Progenitor cell of endocrine pancreas (in vitro differentiated cells): ENCODE results near the gene OSBPL3. TPM values are rescaled to one million over a fixed set of nuclear protein-coding genes. Genes with fewer than 3 reads are reported as not detected.
A peak's percentile ranks its signal among the peaks of the same experiment; 100 is the strongest.

Experiments used
- DNase-seq: peaks from one replicate; pipeline ENCODE4 v3.0.0; 2021; ENCODE audit warnings: low spot score; ENCODE audit not compliant: unreplicated experiment
- H3K27ac Mint-ChIP-seq: 2 replicates; pipeline ENCODE4 v1.8.0; 2021; ENCODE audit warnings: mild to moderate bottlenecking, moderate library complexity, mixed read lengths
- H3K27me3 Mint-ChIP-seq: 2 replicates; pipeline ENCODE4 v1.8.0; 2021; ENCODE audit warnings: mixed read lengths
- H3K36me3 Mint-ChIP-seq: 2 replicates; pipeline ENCODE4 v1.8.0; 2022; ENCODE audit warnings: mixed read lengths; ENCODE audit not compliant: insufficient read depth
- H3K4me1 Mint-ChIP-seq: 2 replicates; pipeline ENCODE4 v1.8.0; 2021; ENCODE audit warnings: low read depth, mixed read lengths
- H3K4me3 Mint-ChIP-seq: 2 replicates; pipeline ENCODE4 v1.8.0; 2021; ENCODE audit warnings: low read depth, mild to moderate bottlenecking, moderate library complexity, mixed read lengths
- H3K9me3 Mint-ChIP-seq: 2 replicates; pipeline ENCODE4 v1.8.0; 2021; ENCODE audit warnings: low read depth, mixed read lengths
- total RNA-seq: library from RNA; stranded (reverse); gene quantifications from 2 replicates; pipeline ENCODE4 v1.2.1, GENCODE V29; 2021
- TF ChIP-seq, protein P1 (sequence below): fragments of 200-600 bp; sonication (generic); IDR thresholded peaks from one replicate; pipeline ENCODE4 v1.5.0; 2021; ENCODE audit warnings: antibody characterized with exemption, mild to moderate bottlenecking; ENCODE audit not compliant: unreplicated experiment

OSBPL3 gene
- total RNA-seq, 1 donor from 2014 or later, result 11.6 TPM

DNA sequence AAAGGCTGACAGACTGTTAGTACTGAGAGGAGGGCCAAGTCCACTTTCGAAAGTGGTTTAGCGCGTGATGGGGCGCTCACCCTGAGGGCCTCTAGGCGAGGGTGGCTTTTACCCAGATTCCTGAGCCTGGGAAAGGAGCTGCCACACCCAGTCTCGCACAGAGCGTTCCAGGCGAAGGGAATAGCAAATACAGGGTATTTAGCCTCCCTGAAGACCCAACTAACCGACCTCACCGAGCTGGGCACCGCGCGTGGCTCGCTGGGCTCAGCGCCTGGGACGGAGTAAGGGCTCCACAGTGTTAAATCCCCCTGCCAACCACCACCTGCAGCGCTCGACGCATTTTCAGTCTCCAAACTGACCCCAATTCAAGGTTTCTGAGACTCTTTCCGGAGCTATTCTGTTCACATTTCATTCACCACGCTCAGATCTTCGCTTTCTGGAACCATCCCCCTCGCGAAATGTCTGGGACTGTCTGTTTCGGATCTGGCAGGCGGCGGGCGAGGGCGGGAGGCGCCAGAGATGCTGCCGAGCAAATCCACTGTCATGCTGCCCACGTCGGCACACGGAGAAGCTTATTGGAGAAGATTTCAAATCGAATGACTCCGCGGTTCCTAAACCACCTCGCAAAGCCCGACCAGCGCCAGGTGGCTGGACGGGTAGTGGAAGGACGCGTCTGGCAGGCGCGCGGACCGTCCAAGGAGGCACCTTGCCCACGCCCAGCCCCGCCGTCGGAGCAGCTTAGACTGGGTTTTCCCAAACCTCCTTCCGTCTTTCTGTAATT, 1.4 kb upstream of the OSBPL3 start:
- Mint-ChIP-seq H3K4me1 (peaks cover 19% of the 10 kb centered on the region), H3K36me3 (no peaks in the 10 kb centered on the region), H3K4me3 (peak overlapping the region; percentile 93), H3K27me3 (peaks cover 40% of the 10 kb centered on the region), H3K27ac (peak overlapping the region; percentile 44), H3K9me3 (peaks cover 3% of the 10 kb centered on the region)
- TF ChIP-seq, protein P1, sequence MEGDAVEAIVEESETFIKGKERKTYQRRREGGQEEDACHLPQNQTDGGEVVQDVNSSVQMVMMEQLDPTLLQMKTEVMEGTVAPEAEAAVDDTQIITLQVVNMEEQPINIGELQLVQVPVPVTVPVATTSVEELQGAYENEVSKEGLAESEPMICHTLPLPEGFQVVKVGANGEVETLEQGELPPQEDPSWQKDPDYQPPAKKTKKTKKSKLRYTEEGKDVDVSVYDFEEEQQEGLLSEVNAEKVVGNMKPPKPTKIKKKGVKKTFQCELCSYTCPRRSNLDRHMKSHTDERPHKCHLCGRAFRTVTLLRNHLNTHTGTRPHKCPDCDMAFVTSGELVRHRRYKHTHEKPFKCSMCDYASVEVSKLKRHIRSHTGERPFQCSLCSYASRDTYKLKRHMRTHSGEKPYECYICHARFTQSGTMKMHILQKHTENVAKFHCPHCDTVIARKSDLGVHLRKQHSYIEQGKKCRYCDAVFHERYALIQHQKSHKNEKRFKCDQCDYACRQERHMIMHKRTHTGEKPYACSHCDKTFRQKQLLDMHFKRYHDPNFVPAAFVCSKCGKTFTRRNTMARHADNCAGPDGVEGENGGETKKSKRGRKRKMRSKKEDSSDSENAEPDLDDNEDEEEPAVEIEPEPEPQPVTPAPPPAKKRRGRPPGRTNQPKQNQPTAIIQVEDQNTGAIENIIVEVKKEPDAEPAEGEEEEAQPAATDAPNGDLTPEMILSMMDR, result no peak
- DNase-seq, result no peak

DNA sequence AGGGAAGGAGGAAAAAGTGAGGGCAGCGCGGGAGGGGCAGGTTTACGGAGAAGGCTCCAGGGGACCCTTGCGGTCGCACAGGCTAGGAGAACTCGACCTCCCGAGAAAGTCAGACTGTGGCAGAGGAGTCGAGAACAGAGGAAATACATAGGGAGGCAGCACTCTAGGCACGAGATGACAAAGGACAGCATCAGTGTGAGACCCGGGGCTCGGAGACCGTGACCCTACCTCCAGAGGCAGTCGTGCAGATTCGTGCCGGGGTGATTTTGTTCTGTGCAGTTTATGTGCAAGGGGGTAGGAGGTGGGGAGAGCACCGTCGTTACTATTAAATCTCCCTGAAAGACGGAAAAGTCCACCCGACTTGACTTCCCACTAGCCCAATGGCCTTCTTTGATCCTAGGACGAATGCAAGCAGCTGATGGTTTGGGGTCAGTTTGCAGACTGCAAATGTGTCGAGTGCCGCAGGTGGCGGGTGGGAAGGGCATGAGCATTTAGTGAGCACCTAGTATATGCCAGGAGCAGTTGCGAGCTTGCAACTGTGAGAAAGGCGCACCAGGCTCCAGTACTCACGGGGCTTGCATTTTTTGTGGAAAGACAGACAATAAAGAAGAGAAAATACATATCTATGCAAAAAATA, 674 bp upstream of the OSBPL3 start:
- DNase-seq, result no peak
- TF ChIP-seq, protein P1, result peak; percentile 7
- Mint-ChIP-seq H3K4me3 (peak overlapping the region; percentile 93), H3K27me3 (peaks cover 40% of the 10 kb centered on the region), H3K36me3 (no peaks in the 10 kb centered on the region), H3K9me3 (peaks cover 3% of the 10 kb centered on the region), H3K27ac (peak overlapping the region; percentile 97), H3K4me1 (peaks cover 19% of the 10 kb centered on the region)

DNA sequence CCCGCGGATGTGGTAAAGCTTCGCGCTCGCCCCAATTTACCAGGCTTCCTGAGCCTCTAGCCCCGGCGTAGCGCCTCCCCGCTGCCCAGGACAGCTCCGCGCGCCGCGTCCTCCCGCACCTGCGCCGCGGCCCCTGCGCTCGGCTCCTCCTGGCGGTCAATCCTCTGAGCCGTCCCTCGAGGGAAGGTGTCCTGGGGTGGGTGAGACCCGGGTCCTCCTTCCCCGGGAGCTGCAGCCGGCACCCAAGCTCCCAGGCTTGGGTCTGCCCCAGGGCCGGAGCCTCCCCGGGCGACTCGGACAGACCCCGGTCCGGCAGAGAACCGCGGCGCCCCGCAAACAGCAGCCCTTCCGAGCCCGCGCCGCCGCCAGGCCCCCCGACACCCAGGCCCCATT, 512 bp downstream of the OSBPL3 start:
- Mint-ChIP-seq H3K36me3 (no peaks in the 10 kb centered on the region), H3K27ac (no peak overlapping the region), H3K4me3 (peak overlapping the region; percentile 93), H3K27me3 (peaks cover 43% of the 10 kb centered on the region), H3K9me3 (peaks cover 3% of the 10 kb centered on the region), H3K4me1 (peaks cover 19% of the 10 kb centered on the region)
- peak; percentile 64 for DNase-seq
- TF ChIP-seq, protein P1, result peak; percentile 63

DNA sequence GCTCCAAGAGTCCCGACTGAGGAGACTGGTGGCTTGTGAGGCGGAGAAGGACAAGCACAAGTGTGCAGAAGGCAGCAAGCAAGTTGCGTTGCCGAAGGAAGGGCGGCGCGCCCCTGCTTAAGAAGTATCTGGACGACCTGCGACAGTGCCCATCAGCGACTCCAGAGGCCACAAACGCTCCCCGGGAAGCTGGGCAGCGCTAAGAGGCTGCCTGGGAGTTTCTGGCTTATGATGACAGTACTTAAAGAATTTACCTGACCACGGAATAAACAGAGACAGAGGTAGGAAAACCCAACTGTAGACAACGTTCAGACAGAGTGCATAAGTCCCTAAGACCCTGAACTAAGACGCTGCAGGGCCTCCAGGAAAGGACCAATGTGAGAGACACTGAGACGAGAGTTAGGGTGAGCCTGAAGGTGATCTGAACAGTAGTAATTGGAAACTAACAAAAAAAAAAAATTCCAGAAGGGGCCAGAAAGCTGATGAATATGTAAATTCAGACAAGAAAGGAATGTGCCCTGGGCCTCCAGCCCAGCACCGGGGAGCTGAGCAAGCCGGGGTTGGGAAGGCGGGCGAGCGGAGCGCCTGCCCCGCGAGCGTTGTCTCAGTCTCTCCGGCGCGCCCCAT, 1.0 kb downstream of the OSBPL3 start:
- peak overlapping the region; percentile 93 for H3K4me3 Mint-ChIP-seq
- peak overlapping the region; percentile 42 for H3K27ac Mint-ChIP-seq
- peaks cover 43% of the 10 kb centered on the region for H3K27me3 Mint-ChIP-seq
- H3K9me3 Mint-ChIP-seq, result no peaks in the 10 kb centered on the region
- TF ChIP-seq, protein P1, result no peak
- peaks cover 19% of the 10 kb centered on the region for H3K4me1 Mint-ChIP-seq
- no peaks in the 10 kb centered on the region for H3K36me3 Mint-ChIP-seq
- no peak for DNase-seq

DNA sequence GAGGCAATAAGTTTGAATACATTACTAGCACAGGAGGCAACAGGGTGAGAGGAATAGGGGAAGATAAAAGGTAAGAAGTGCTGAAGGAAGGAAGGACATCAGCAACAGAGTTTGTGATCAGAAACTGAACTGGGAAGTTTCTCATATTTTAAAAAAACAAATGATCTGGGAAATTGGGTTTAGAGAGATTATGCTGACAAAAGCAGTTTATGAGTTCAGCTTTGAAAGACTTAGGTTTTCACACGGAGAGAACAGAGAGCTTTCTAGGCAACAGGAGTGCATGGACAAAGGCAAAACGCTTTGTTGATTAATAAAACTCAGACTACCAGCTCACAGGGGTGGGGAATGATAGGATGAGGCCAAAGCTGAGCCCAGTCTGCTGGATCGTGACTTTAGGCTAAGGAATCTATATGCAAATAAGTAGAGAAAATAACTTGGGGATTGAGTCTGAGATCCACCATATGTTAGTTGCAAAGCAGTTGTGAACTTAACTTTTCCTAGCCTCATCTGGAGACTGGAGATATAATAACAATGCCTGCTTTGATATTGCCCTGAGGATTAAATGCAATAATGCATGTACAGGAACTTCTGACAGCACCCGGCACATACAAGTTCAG, 4.2 kb downstream of the OSBPL3 start:
- no peaks in the 10 kb centered on the region for H3K36me3 Mint-ChIP-seq
- TF ChIP-seq, protein P1, result no peak
- peaks cover 11% of the 10 kb centered on the region for H3K4me1 Mint-ChIP-seq
- no peak overlapping the region for H3K27ac Mint-ChIP-seq
- H3K27me3 Mint-ChIP-seq, result peaks cover 18% of the 10 kb centered on the region
- no peak overlapping the region for H3K4me3 Mint-ChIP-seq
- DNase-seq, result no peak
- H3K9me3 Mint-ChIP-seq, result no peaks in the 10 kb centered on the region
